HepG2 (cell line): ENCODE measurements around the gene RAE1.

ENCODE experiments used
- MYNN ChIP-seq: sonication (generic); formaldehyde crosslinking; IDR thresholded peaks from 2 replicates; pipeline ENCODE4 v1.4.0; 2020; ENCODE audit warnings: mild to moderate bottlenecking, low read depth, missing genetic modification reagents
- PRDM15 ChIP-seq: sonication (generic); formaldehyde crosslinking; IDR thresholded peaks from 2 replicates; pipeline ENCODE4 v1.4.0; 2020; ENCODE audit warnings: missing genetic modification reagents
- ZNF296 ChIP-seq: sonication (generic); formaldehyde crosslinking; conservative IDR thresholded peaks from 2 replicates; pipeline ENCODE4 v1.5.0; 2020; ENCODE audit warnings: mild to moderate bottlenecking, missing genetic modification reagents
- TF ChIP-seq, protein P1 (sequence below): sonication (generic); formaldehyde crosslinking; IDR thresholded peaks from 2 replicates; pipeline ENCODE4 v1.4.0; 2020; ENCODE audit warnings: low read depth, mild to moderate bottlenecking, missing genetic modification reagents
- TF ChIP-seq, protein P2 (sequence below): sonication (generic); formaldehyde crosslinking; IDR thresholded peaks from 2 replicates; pipeline ENCODE4 v1.4.0; 2020; ENCODE audit warnings: missing genetic modification reagents
- TF ChIP-seq, protein P3 (sequence below): sonication (generic); formaldehyde crosslinking; IDR thresholded peaks from 2 replicates; pipeline ENCODE4 v1.4.0; 2020; ENCODE audit warnings: missing genetic modification reagents, borderline replicate concordance

- TF ChIP-seq MYNN (CRISPR knock-in tag) (no peak), PRDM15 (CRISPR knock-in tag) (no peak), ZNF296 (CRISPR knock-in tag) (no peak)
- TF ChIP-seq, protein P1, sequence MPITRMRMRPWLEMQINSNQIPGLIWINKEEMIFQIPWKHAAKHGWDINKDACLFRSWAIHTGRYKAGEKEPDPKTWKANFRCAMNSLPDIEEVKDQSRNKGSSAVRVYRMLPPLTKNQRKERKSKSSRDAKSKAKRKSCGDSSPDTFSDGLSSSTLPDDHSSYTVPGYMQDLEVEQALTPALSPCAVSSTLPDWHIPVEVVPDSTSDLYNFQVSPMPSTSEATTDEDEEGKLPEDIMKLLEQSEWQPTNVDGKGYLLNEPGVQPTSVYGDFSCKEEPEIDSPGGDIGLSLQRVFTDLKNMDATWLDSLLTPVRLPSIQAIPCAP (CRISPR knock-in tag) = no peak
- TF ChIP-seq, protein P2, sequence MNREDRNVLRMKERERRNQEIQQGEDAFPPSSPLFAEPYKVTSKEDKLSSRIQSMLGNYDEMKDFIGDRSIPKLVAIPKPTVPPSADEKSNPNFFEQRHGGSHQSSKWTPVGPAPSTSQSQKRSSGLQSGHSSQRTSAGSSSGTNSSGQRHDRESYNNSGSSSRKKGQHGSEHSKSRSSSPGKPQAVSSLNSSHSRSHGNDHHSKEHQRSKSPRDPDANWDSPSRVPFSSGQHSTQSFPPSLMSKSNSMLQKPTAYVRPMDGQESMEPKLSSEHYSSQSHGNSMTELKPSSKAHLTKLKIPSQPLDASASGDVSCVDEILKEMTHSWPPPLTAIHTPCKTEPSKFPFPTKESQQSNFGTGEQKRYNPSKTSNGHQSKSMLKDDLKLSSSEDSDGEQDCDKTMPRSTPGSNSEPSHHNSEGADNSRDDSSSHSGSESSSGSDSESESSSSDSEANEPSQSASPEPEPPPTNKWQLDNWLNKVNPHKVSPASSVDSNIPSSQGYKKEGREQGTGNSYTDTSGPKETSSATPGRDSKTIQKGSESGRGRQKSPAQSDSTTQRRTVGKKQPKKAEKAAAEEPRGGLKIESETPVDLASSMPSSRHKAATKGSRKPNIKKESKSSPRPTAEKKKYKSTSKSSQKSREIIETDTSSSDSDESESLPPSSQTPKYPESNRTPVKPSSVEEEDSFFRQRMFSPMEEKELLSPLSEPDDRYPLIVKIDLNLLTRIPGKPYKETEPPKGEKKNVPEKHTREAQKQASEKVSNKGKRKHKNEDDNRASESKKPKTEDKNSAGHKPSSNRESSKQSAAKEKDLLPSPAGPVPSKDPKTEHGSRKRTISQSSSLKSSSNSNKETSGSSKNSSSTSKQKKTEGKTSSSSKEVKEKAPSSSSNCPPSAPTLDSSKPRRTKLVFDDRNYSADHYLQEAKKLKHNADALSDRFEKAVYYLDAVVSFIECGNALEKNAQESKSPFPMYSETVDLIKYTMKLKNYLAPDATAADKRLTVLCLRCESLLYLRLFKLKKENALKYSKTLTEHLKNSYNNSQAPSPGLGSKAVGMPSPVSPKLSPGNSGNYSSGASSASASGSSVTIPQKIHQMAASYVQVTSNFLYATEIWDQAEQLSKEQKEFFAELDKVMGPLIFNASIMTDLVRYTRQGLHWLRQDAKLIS = no peak
- TF ChIP-seq, protein P3, sequence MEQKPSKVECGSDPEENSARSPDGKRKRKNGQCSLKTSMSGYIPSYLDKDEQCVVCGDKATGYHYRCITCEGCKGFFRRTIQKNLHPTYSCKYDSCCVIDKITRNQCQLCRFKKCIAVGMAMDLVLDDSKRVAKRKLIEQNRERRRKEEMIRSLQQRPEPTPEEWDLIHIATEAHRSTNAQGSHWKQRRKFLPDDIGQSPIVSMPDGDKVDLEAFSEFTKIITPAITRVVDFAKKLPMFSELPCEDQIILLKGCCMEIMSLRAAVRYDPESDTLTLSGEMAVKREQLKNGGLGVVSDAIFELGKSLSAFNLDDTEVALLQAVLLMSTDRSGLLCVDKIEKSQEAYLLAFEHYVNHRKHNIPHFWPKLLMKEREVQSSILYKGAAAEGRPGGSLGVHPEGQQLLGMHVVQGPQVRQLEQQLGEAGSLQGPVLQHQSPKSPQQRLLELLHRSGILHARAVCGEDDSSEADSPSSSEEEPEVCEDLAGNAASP (CRISPR knock-in tag) = no peak
Measured at GRCh38 chr20:57350081-57350710, 859 bp upstream of the RAE1 start.
